MCF 10A (cell line): ENCODE measurements around the gene REX1BD. TPM values are rescaled to one million over a fixed set of nuclear protein-coding genes. Genes with fewer than 3 reads are reported as not detected.
"Not testable (repeated sequence)": the region's sequence is repeated elsewhere in the genome, so short reads cannot be mapped to it uniquely, and the experiment has no call there.

Experiments used
- Bru-seq: library from RNA; stranded (reverse); fragments of 400-500 nt; gene quantifications from one replicate; lab custom pipeline; 2021; lab: Mats Ljungman, UMichigan
- BruChase-seq, 2 experiments: library from RNA; stranded (reverse); fragments of 400-500 nt; gene quantifications; one replicate each; lab custom pipeline; 2021; lab: Mats Ljungman, UMichigan
- BruUV-seq: library from RNA; stranded (reverse); fragments of 400-500 nt; replicated peaks from 2 replicates; lab custom pipeline; 2021; lab: Mats Ljungman, UMichigan
- CTCF ChIA-PET: fragments of 300-600 bp; sonication (Branson Sonifier 250); formaldehyde crosslinking; extraction: SDS; loops from one replicate; lab custom pipeline; 2021; ENCODE audit warnings: antibody characterized with exemption, inconsistent platforms; lab: Yijun Ruan, JAX
- POLR2A ChIA-PET: fragments of 300-600, 350-650 bp; sonication (Branson Sonifier 250); formaldehyde crosslinking; extraction: SDS; loops from one replicate; lab custom pipeline; 2020; ENCODE audit warnings: antibody characterized with exemption, inconsistent platforms; lab: Yijun Ruan, JAX
- DNase-seq: peaks from one replicate; pipeline ENCODE4 v3.0.0-alpha.2; 2018; ENCODE audit not compliant: unreplicated experiment
- H3K27ac Mint-ChIP-seq: one replicate; pipeline ENCODE4 v1.8.0; 2022; ENCODE audit warnings: mild to moderate bottlenecking, low read depth, mixed read lengths; ENCODE audit not compliant: unreplicated experiment
- H3K27me3 Mint-ChIP-seq: one replicate; pipeline ENCODE4 v1.8.0; 2022; ENCODE audit warnings: mixed read lengths; ENCODE audit not compliant: insufficient read depth, unreplicated experiment
- H3K36me3 Mint-ChIP-seq: one replicate; pipeline ENCODE4 v1.8.0; 2022; ENCODE audit warnings: mild to moderate bottlenecking, moderate library complexity, mixed read lengths; ENCODE audit not compliant: insufficient read depth, unreplicated experiment
- H3K4me1 Mint-ChIP-seq: one replicate; pipeline ENCODE4 v1.8.0; 2022; ENCODE audit warnings: mixed read lengths; ENCODE audit not compliant: insufficient read depth, unreplicated experiment
- H3K4me3 Mint-ChIP-seq: one replicate; pipeline ENCODE4 v1.8.0; 2022; ENCODE audit warnings: mild to moderate bottlenecking, moderate library complexity, mixed read lengths; ENCODE audit not compliant: unreplicated experiment
- H3K9me3 Mint-ChIP-seq: one replicate; pipeline ENCODE4 v1.8.0; 2022; ENCODE audit warnings: mixed read lengths; ENCODE audit not compliant: unreplicated experiment
- CTCF ChIP-seq: fragments of 200-600 bp; IDR thresholded peaks from one replicate; pipeline ENCODE4 v1.8.0; 2022; ENCODE audit warnings: antibody characterized with exemption, mild to moderate bottlenecking; ENCODE audit not compliant: unreplicated experiment
- intact Hi-C: fragments of 100-400 bp; cut with micrococcal nuclease; formaldehyde crosslinking; loops from 2 replicates; pipeline ENCODE4 v1.14.1; 2022
- long read RNA-seq: library from polyadenylated mRNA; stranded (forward); transcript quantifications from one replicate; pipeline ENCODE4 v2.0.0, GENCODE V29; 2022
- total RNA-seq: library from RNA; stranded (reverse); gene quantifications from 2 replicates; pipeline ENCODE4 v1.2.3, GENCODE V29; 2022

Gene REX1BD
- total RNA-seq (29.6 and 49.3 TPM in 2 replicates), Bru-seq, nascent RNA (percentile 54 among the genes with signal in this experiment), BruChase-seq, experiment 1, labeled RNA remaining after a 6-hour chase (percentile 50 among the genes with signal in this experiment), BruChase-seq, experiment 2, labeled RNA remaining after a 2-hour chase (percentile 51 among the genes with signal in this experiment)
- long read RNA-seq, transcript REX1BD-201 (5 exons, 839 nt): major isoform, 41 of 86 reads
- long read RNA-seq, transcript REX1BD-202 (5 exons, 702 nt): minor isoform, 14 of 86 reads
- long read RNA-seq, transcript REX1BD-205 (4 exons, 1,081 nt): minor isoform, 10 of 86 reads
- long read RNA-seq, partial matches to known transcripts: 10 of 86 reads
- long read RNA-seq, other reads (novel, unspliced or antisense): 6 of 86 reads

- CTCF ChIA-PET: interaction anchor here (0.6 to 3.5 kb wide), 44 partner anchors 8 to 526 kb away, joined by 3 to 27 read pairs (median 4); partner anchors contain the start of genes ELL, UBA52 and UPF1
- Mint-ChIP-seq H3K9me3 (no peaks in the 10 kb centered on the region), H3K27ac (peak within 1 kb of the TSS; percentile 90), H3K27me3 (no peaks in the 10 kb centered on the region), H3K4me3 (peak within 1 kb of the TSS; percentile 88), H3K4me1 (peaks cover 11% of the 10 kb centered on the region), H3K36me3 (peaks cover 19% of the 10 kb centered on the region)
- POLR2A ChIA-PET: interaction anchor here (0.6 to 3.6 kb wide), 28 partner anchors 8 to 729 kb away, joined by 3 to 87 read pairs (median 4); partner anchors contain the start of genes COPE, DDX49, ELL and FKBP8
- peak; percentile 75 for TF ChIP-seq CTCF
- no TSS peak for BruUV-seq
- intact Hi-C loops: loop anchor here (1.0 to 5.0 kb wide), 3 partner anchors 66 to 126 kb away; partner anchors contain the start of gene ELL
- peak; percentile 72 for DNase-seq
Measured at GRCh38 chr19:18588611-18589379, at the start of gene REX1BD. REX1BD (plus strand) TSS chr19:18588798; CDS start chr19:18588802, 4 bp downstream.

DNA sequence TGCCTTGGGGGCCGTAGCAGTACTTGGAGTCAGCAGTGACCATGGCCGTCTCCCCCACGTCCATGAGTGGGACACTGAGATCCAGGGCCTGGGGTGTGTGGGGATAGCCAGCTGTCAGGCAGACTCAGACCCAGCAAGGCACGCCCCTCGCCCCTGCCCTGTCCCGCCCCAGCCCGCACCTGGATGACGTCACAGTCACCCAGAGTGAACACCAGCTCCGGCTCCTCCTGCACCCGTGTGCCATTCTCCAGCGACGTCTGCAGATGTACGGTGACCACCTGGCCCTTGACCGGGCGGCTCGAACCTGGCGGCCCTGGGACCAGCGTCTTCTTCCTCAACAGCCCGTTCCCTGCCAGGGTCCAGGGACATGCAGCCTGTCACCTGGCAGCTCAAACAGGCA lies 49.2 kb upstream of the REX1BD start:
- CTCF ChIA-PET: no interaction called here
- no peak overlapping the region for H3K4me3 Mint-ChIP-seq
- peaks cover 48% of the 10 kb centered on the region for H3K36me3 Mint-ChIP-seq
- peaks cover 11% of the 10 kb centered on the region for H3K4me1 Mint-ChIP-seq
- no TSS peak for BruUV-seq
- no peak for DNase-seq
- intact Hi-C loops: no loop called here
- TF ChIP-seq CTCF: no peak
- POLR2A ChIA-PET: no interaction called here
- H3K27ac Mint-ChIP-seq: no peak overlapping the region
- no peaks in the 10 kb centered on the region for H3K27me3 Mint-ChIP-seq
- H3K9me3 Mint-ChIP-seq: no peaks in the 10 kb centered on the region

- peaks cover 41% of the 10 kb centered on the region for H3K36me3 Mint-ChIP-seq
- H3K27ac Mint-ChIP-seq, H3K9me3 Mint-ChIP-seq, H3K4me3 Mint-ChIP-seq, DNase-seq, POLR2A ChIA-PET, BruUV-seq, CTCF ChIA-PET, intact Hi-C loops, H3K27me3 Mint-ChIP-seq: not testable (repeated sequence)
- H3K4me1 Mint-ChIP-seq: peaks cover 12% of the 10 kb centered on the region
Measured at GRCh38 chr19:18540200-18540599, 48.4 kb upstream of the REX1BD start.

- no peak for DNase-seq
- BruUV-seq: no TSS peak
- Mint-ChIP-seq H3K27ac (no peak overlapping the region), H3K36me3 (peaks cover 36% of the 10 kb centered on the region), H3K9me3 (no peaks in the 10 kb centered on the region), H3K4me1 (peaks cover 12% of the 10 kb centered on the region), H3K4me3 (peak overlapping the region; percentile 21), H3K27me3 (no peaks in the 10 kb centered on the region)
- ChIA-PET CTCF (interaction anchor here (0.6 to 0.7 kb wide), 2 partner anchors 271 to 389 kb away, joined by 3 read pairs; no protein-coding TSS in a partner anchor), POLR2A (interaction anchor here (1.4 to 2.0 kb wide), 4 partner anchors 13 to 19 kb away, joined by 3 to 13 read pairs (median 8); partner anchors contain the start of genes ELL and KXD1)
- intact Hi-C loops: no loop called here
- TF ChIP-seq CTCF: no peak
Measured at GRCh38 chr19:18541258-18541991, 47.2 kb upstream of the REX1BD start.
